DND-41 (cell line): ENCODE data around the gene RAD52.

Source experiments
- ATAC-seq: fragments of 200-7000 bp; cut with Tn5 transposase; 3 replicates; pipeline ENCODE4 v1.9.1; 2021; ENCODE audit warnings: low read depth; ENCODE audit not compliant: insufficient read depth
- DNase-seq: peaks from one replicate; pipeline ENCODE4 v3.0.0-alpha.2; 2020
- H2AFZ ChIP-seq: 2 replicates; pipeline ENCODE4 v1.6.0; 2012; ENCODE audit warnings: low read depth, low read length
- H3K27ac ChIP-seq: 2 replicates; pipeline ENCODE4 v1.5.1; 2012; ENCODE audit warnings: low read length, inconsistent platforms
- H3K27me3 ChIP-seq: fragments of 200-600 bp; sonication (generic); 2 replicates; pipeline ENCODE4 v1.6.0; 2012; ENCODE audit warnings: low read length, mild to moderate bottlenecking, inconsistent platforms; ENCODE audit not compliant: insufficient read depth, poor library complexity
- H3K36me3 ChIP-seq: 2 replicates; pipeline ENCODE4 v1.5.1; 2012; ENCODE audit warnings: low read length, inconsistent platforms; ENCODE audit not compliant: insufficient read depth
- H3K4me1 ChIP-seq: 2 replicates; pipeline ENCODE4 v1.5.1; 2012; ENCODE audit warnings: mild to moderate bottlenecking, low read length; ENCODE audit not compliant: insufficient read depth
- H3K4me2 ChIP-seq: 2 replicates; pipeline ENCODE4 v1.6.0; 2012; ENCODE audit warnings: mild to moderate bottlenecking, moderate library complexity, low read length, inconsistent platforms; ENCODE audit not compliant: insufficient read depth
- H3K4me3 ChIP-seq, 2 experiments: fragments of 200-600 bp in 1 of 2; shearing (Covaris generic) in 1 of 2; 2 replicates each; pipeline ENCODE4 v1.5.1; 2012 to 2016; ENCODE audit warnings: inconsistent platforms in 2 of 2, low read length in 2 of 2, mild to moderate bottlenecking in 2 of 2, low read depth in 1 of 2, moderate library complexity in 1 of 2
- H3K79me2 ChIP-seq: 2 replicates; pipeline ENCODE4 v1.6.0; 2012; ENCODE audit warnings: low read length, inconsistent platforms; ENCODE audit not compliant: insufficient read depth
- H3K9ac ChIP-seq: 2 replicates; pipeline ENCODE4 v1.6.0; 2012; ENCODE audit warnings: low read depth, mild to moderate bottlenecking, inconsistent platforms, low read length, moderate library complexity
- H3K9me3 ChIP-seq: 2 replicates; pipeline ENCODE4 v1.5.1; 2012; ENCODE audit warnings: low read length, moderate library complexity, mild to moderate bottlenecking, inconsistent platforms; ENCODE audit not compliant: insufficient read depth, severe bottlenecking
- H4K20me1 ChIP-seq: 2 replicates; pipeline ENCODE4 v1.6.0; 2012; ENCODE audit warnings: low read length; ENCODE audit not compliant: insufficient read depth
- EZH2 ChIP-seq: IDR thresholded peaks from 3 replicates; pipeline ENCODE4 v1.6.1; 2012; ENCODE audit warnings: borderline replicate concordance, low read depth, mild to moderate bottlenecking, moderate library complexity, low read length, inconsistent platforms; ENCODE audit not compliant: severe bottlenecking
- TF ChIP-seq, protein P1 (sequence below): IDR thresholded peaks from 2 replicates; pipeline ENCODE4 v1.5.1; 2012; ENCODE audit warnings: borderline replicate concordance, low read length, moderate library complexity, mild to moderate bottlenecking; ENCODE audit not compliant: poor library complexity, severe bottlenecking; ENCODE audit errors: extremely low read depth

RAD52 gene

DNA sequence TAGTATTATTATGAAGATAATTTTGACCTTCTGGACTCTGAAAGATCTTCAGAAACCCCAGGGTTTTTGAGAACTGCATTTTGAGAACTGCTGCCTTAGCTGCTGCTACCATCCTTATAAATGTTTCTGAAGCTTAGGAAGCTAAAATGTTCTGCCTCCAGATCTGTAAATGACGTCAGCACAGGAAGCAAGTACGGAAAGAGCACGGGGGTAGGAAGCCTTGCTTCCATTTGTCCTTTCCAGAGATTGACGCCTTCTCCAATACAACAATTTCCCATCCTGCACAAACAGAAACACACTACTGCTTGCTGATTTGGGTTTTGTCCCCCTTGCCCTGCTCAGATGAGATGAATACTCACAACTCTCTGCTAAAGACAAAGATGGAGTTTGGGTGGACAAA lies 17.9 kb downstream of the RAD52 start:
- Histone ChIP-seq H3K9ac (no peak overlapping the region), H3K79me2 (peaks cover 24% of the 10 kb centered on the region), H2AFZ (no peak overlapping the region), H3K4me3 (no peak overlapping the region), H3K4me1 (no peaks in the 10 kb centered on the region), H3K36me3 (peaks cover 53% of the 10 kb centered on the region), H4K20me1 (no peaks in the 10 kb centered on the region), H3K4me2 (no peak overlapping the region), H3K27me3 (no peaks in the 10 kb centered on the region), H3K9me3 (no peaks in the 10 kb centered on the region), H3K27ac (no peak overlapping the region)
- no peak for DNase-seq
- no peak for ATAC-seq
- TF ChIP-seq, protein P1, sequence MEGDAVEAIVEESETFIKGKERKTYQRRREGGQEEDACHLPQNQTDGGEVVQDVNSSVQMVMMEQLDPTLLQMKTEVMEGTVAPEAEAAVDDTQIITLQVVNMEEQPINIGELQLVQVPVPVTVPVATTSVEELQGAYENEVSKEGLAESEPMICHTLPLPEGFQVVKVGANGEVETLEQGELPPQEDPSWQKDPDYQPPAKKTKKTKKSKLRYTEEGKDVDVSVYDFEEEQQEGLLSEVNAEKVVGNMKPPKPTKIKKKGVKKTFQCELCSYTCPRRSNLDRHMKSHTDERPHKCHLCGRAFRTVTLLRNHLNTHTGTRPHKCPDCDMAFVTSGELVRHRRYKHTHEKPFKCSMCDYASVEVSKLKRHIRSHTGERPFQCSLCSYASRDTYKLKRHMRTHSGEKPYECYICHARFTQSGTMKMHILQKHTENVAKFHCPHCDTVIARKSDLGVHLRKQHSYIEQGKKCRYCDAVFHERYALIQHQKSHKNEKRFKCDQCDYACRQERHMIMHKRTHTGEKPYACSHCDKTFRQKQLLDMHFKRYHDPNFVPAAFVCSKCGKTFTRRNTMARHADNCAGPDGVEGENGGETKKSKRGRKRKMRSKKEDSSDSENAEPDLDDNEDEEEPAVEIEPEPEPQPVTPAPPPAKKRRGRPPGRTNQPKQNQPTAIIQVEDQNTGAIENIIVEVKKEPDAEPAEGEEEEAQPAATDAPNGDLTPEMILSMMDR = no peak
- no peak for TF ChIP-seq EZH2

DNA sequence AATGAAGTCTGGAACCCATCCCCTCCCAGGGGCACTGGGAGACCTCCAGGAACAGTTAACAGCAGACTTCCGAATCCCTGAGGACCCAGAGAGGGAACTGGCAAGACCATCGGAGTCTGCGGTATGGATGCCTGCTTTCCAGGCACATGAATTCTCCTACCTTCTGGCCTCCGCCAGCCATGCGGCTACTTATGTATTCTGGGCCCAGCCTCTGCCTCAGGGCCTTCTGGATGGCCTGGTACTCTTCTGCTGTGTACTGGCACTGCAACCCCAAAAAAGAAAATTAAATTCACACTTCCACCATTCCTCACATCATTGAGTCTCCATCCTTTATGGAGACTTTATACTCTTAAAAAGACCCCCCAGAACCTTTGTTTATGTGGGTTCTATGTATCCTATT lies 18.4 kb downstream of the RAD52 start:
- Histone ChIP-seq H3K4me3 (no peak overlapping the region), H3K4me1 (no peaks in the 10 kb centered on the region), H3K9ac (no peak overlapping the region), H3K4me2 (no peak overlapping the region), H2AFZ (no peak overlapping the region), H3K27me3 (no peaks in the 10 kb centered on the region), H3K27ac (no peak overlapping the region), H3K36me3 (peaks cover 55% of the 10 kb centered on the region), H3K79me2 (peaks cover 20% of the 10 kb centered on the region), H3K9me3 (no peaks in the 10 kb centered on the region), H4K20me1 (no peaks in the 10 kb centered on the region)
- TF ChIP-seq, protein P1 = no peak
- TF ChIP-seq EZH2 = no peak
- DNase-seq = no peak
- ATAC-seq = no peak

DNA sequence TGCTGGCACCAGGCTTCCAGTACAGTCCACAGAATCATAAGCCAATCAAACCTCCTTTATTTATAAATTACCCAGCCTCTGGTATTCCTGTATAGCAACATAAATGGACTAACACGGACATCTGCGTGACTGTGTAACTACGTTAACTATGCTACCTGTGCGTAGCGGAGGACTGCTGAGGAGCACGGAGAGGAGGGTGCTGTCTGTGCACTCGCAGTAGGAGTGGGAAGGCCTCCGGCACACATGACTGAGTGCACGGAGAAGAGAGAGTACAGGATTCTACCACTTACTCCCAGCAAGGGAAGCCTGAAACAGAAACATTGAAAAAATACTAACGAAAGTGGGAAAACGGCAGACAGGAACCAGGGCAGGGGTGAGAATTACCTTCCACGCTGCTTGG lies 22.9 kb downstream of the RAD52 start:
- no peak overlapping the region for H3K4me2 ChIP-seq
- DNase-seq (no peak), ATAC-seq (no peak)
- TF ChIP-seq, protein P1 = no peak
- no peak for TF ChIP-seq EZH2
- H3K4me3 ChIP-seq = no peak overlapping the region
- peaks cover 2% of the 10 kb centered on the region; the same call in 1 of the 2 replicates for H3K79me2 ChIP-seq
- no peaks in the 10 kb centered on the region for H3K4me1 ChIP-seq
- no peaks in the 10 kb centered on the region for H3K27me3 ChIP-seq
- H3K36me3 ChIP-seq = peaks cover 76% of the 10 kb centered on the region
- H2AFZ ChIP-seq = no peak overlapping the region
- H3K9me3 ChIP-seq = no peaks in the 10 kb centered on the region
- no peaks in the 10 kb centered on the region for H4K20me1 ChIP-seq
- no peak overlapping the region for H3K9ac ChIP-seq
- no peak overlapping the region for H3K27ac ChIP-seq

DNA sequence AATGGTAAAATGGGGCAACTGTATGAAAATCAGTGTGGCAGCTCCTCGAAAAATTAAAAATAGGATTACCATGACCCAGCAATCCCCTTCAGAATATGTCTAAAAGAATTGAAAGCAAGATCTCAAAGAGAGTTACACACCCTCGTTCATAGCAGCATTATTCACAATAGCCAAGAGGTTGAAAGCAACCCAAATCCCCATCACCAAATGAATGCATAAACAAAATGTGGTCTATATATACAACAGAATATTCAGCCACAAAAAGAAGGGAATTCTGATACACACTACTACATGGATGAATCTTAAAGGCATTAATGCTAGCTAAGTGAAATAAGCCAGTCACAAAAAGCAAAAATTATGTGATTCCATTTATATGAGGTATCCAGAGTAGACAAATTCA lies 27.2 kb downstream of the RAD52 start:
- no peaks in the 10 kb centered on the region; the same call in 1 of the 2 replicates for H4K20me1 ChIP-seq
- ATAC-seq = no peak

More for the DNA sequence above, 27.2 kb downstream of the RAD52 start:
- TF ChIP-seq EZH2 = no peak
- TF ChIP-seq, protein P1 = no peak
- Histone ChIP-seq H3K4me3 (no peak overlapping the region), H3K9ac (no peak overlapping the region), H3K4me1 (no peaks in the 10 kb centered on the region), H3K79me2 (peaks cover 5% of the 10 kb centered on the region; the same call in 1 of the 2 replicates), H3K36me3 (peaks cover 71% of the 10 kb centered on the region), H3K9me3 (no peaks in the 10 kb centered on the region), H3K27me3 (no peaks in the 10 kb centered on the region), H2AFZ (no peak overlapping the region), H3K27ac (no peak overlapping the region), H3K4me2 (no peak overlapping the region)
- no peak for DNase-seq
